Aorta (tissue), 4 donors: ENCODE results near the gene ZC3H15. TPM values are rescaled to one million over a fixed set of nuclear protein-coding genes. Genes with fewer than 3 reads are reported as not detected.

Source experiments
- polyA plus RNA-seq, 2 donors: library from polyadenylated mRNA; stranded (reverse); fragments of 200-250 nt; gene quantifications; one replicate each; pipeline ENCODE4 v1.2.3, GENCODE V29; 2013
- total RNA-seq, 2 donors: library from RNA; stranded (reverse); fragmentation: NEBNext Ultra II Directional; extraction: Animal tissue kit (Norgen Biotek cat#: 25700); gene quantifications; one replicate each; pipeline ENCODE4 v1.2.1, GENCODE V29; 2021
- donor health status: healthy with polysubstance abuse.
- donor health status: Bipolar disorder and iron deficiency.
- donor health status: DM: no; HTN: no; CAD: no.
- donor health status: DM: yes; HTN: yes; CAD: no.

Gene ZC3H15
- total and polyA plus RNA-seq, 4 donors, result 46.0 to 91.5 (median 51.5) TPM

Other genes starting within 250 kb of the ZC3H15 start
- gene ITGAV, start 103.8 kb downstream of the ZC3H15 start, total RNA-seq, result 100 to 1,000 TPM; 138 to 146 TPM
- 10 to 100 TPM; 27.9 to 40.1 TPM for gene ITGAV, start 103.8 kb downstream of the ZC3H15 start, polyA plus RNA-seq
- 10 to 100 TPM in 1 of 2 donors, 1 to 10 TPM in 1; 4.2 to 13.1 TPM for gene FAM171B, start 207.8 kb downstream of the ZC3H15 start, total RNA-seq
- gene FAM171B, start 207.8 kb downstream of the ZC3H15 start, polyA plus RNA-seq, result under 1 TPM; 0.50 to 0.51 TPM